DND-41 (cell line): ENCODE data around the gene TBPL1.

Source experiments
- CTCF ChIP-seq: IDR thresholded peaks from 2 replicates; pipeline ENCODE4 v1.5.1; 2012; ENCODE audit warnings: borderline replicate concordance, low read length, moderate library complexity, mild to moderate bottlenecking; ENCODE audit not compliant: poor library complexity, severe bottlenecking; ENCODE audit errors: extremely low read depth
- EZH2 ChIP-seq: IDR thresholded peaks from 3 replicates; pipeline ENCODE4 v1.6.1; 2012; ENCODE audit warnings: borderline replicate concordance, low read depth, mild to moderate bottlenecking, moderate library complexity, low read length, inconsistent platforms; ENCODE audit not compliant: severe bottlenecking

DNA sequence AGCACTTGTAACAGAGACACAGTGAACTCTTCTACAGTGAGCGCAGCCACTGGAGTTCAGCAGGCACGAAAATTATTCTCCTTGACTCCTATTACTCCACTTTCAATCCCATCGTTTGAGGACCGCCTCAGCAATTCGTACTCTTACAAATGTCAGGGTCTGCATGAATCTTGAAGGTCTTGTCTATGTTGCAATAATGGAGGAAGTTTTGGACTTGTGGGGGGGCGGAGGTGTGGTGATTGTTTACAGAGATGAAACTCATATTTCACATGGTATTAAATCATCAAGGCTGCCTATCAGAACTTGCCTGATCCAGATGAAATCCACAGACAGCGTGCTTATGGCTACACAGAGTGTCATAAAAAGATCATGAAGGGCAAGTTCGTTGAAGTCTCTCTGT is 57.4 kb downstream of the TBPL1 start:
- no peak for TF ChIP-seq CTCF
- TF ChIP-seq EZH2 = no peak
